Spleen (tissue), 11 donors: Measurements from ENCODE around the gene NME2. TPM values are rescaled to one million over a fixed set of nuclear protein-coding genes. Genes with fewer than 3 reads are reported as not detected.

Source experiments
- DNase-seq: peaks from one replicate; pipeline ENCODE4 v3.0.0-alpha.2; 2020
- H3K27ac ChIP-seq, 8 donors: fragments of 200-600 bp; sonication (generic) in 7 of 8; 1 replicate in 4 of 8; 2 replicates in 4 of 8; pipeline versions ENCODE4 v1.5.0 to v1.8.0; 2016 to 2021; ENCODE audit warnings: inconsistent platforms in 4 of 8, mild to moderate bottlenecking in 4 of 8, moderate library complexity in 1 of 8
- H3K27me3 ChIP-seq, 7 donors: fragments of 200-600 bp; sonication (generic) in 6 of 7; replicated peaks in 1 of 7; 1 replicate in 4 of 7; 2 replicates in 3 of 7; pipeline versions ENCODE4 v1.5.0 to v1.8.0; 2016 to 2021; ENCODE audit warnings: inconsistent platforms in 3 of 7, mild to moderate bottlenecking in 1 of 7
- H3K36me3 ChIP-seq, 6 donors: fragments of 200-600 bp; sonication (generic) in 5 of 6; 1 replicate in 4 of 6; 2 replicates in 2 of 6; pipeline versions ENCODE4 v1.5.0 to v1.8.0; 2016 to 2021; ENCODE audit warnings: inconsistent platforms in 2 of 6
- H3K4me1 ChIP-seq, 6 donors: fragments of 200-600 bp; sonication (generic) in 5 of 6; 1 replicate in 3 of 6; 2 replicates in 3 of 6; pipeline versions ENCODE4 v1.5.0 to v1.8.0; 2016 to 2021; ENCODE audit warnings: inconsistent platforms in 3 of 6
- H3K4me3 ChIP-seq, 8 donors: fragments of 200-600 bp; sonication (generic) in 7 of 8; 1 replicate in 4 of 8; 2 replicates in 4 of 8; pipeline versions ENCODE4 v1.5.0 to v1.8.0; 2016 to 2021; ENCODE audit warnings: inconsistent platforms in 4 of 8, mild to moderate bottlenecking in 4 of 8, moderate library complexity in 2 of 8
- H3K9me3 ChIP-seq, 8 donors: fragments of 200-600 bp; sonication (generic) in 7 of 8; 1 replicate in 4 of 8; 2 replicates in 4 of 8; pipeline versions ENCODE4 v1.5.0 to v1.8.0; 2016 to 2021; ENCODE audit warnings: inconsistent platforms in 4 of 8
- POLR2A ChIP-seq, 3 donors: fragments of 450-650 bp; IDR thresholded peaks; one replicate each; pipeline ENCODE4 v1.5.1; 2017; ENCODE audit warnings: antibody characterized with exemption in 3 of 3, mild to moderate bottlenecking in 1 of 3
- POLR2AphosphoS5 ChIP-seq, 3 donors: sonication (generic); formaldehyde crosslinking; IDR thresholded peaks; one replicate each; pipeline ENCODE4 v1.5.1; 2017; ENCODE audit warnings: antibody characterized with exemption in 3 of 3
- WGBS, 5 donors: extraction: QIAGEN DNeasy Blood & Tissue Kit in 3 of 5; methylation state at CpG; one replicate each; pipeline versions ENCODE4 v1.1.5 to v1.1.7; 2013 to 2018; 5-methylcytosine and 5-hydroxymethylcytosine counted together
- intact Hi-C: fragments of 100-400 bp; cut with DNase I; formaldehyde crosslinking; loops from one replicate; pipeline ENCODE4 v1.15.0; 2023; ENCODE audit warnings: low total_unique reads
- polyA plus RNA-seq, 3 donors: library from polyadenylated mRNA; stranded (reverse); fragments of 200-250 nt; gene quantifications; one replicate each; pipeline ENCODE4 v1.2.1, GENCODE V29; 2013
- total RNA-seq, 7 donors: library from RNA; depleted of rRNA in 3 of 7; stranded (reverse); fragments of >200 nt in 3 of 7; fragmentation: NEBNext Ultra II Directional in 4 of 7; extraction: Animal tissue kit (Norgen Biotek cat#: 25700) in 4 of 7; gene quantifications; one replicate each; pipeline versions ENCODE4 v1.1.0 to v1.2.1, GENCODE V29; 2016 to 2021
- TF ChIP-seq, protein P1 (sequence below), 11 experiments: fragments of 200-600 bp in 7 of 11; fragments of 450-650 bp in 4 of 11; sonication (generic) in 4 of 11; IDR thresholded peaks in 8 of 11; conservative IDR thresholded peaks in 3 of 11; 1 replicate in 7 of 11; 2 replicates in 4 of 11; pipeline versions ENCODE4 v1.4.0 to v1.8.0; 2016 to 2021; ENCODE audit warnings: antibody characterized with exemption in 11 of 11, inconsistent platforms in 4 of 11, mild to moderate bottlenecking in 1 of 11
- donor health status: healthy with polysubstance abuse.
- donor health status: DM: no; HTN: no; CAD: no; lungs with moderate emphysema.
- donor health status: DM: no; HTN: no; CAD: no.
- donor health status: Bipolar disorder and iron deficiency.
- donor health status: healthy.
- donor health status: DM: no; HTN: no; CAD: no.
- donor health status: DM: yes; HTN: yes; CAD: no.

The NME2 gene
- total and polyA plus RNA-seq, 10 donors = 209 to 746 (median 280) TPM

DNA sequence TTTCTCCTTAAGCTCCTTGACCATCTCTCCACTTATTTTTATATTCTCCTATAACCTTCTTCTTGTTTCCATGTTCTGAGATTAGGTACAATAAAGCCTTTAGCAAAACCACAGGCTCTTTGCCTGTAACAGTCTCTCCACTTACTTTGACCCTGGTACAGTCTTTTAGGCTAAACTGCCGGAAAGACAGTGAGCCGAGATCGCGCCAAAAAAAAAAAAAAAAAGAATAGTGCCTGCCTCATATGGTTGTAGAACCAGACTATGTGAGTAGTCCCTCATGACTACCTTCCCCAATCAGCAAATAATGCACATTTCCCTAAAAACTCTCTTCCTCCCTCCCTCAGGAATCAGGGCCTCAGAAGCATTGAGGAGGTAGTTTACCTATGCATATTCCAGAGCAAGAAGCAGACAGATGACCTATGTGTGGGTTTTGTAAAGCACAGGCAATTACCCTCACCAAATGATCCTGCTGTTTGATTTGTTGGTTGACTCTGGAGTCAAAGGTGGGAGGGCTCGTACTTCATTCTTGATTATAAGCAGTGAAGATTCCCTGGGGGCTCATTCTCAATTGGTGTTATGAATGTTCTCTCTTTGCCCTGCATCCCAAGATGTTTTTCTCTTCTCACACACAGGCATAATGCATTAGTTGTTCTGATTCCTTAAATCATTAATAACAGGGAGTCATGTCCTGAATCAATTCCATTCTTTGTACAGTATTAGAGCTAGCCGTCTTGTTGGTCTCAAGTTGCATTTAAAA is 21.8 kb upstream of the NME2 start:
- DNase-seq = no peak
- intact Hi-C loops = no loop called here
- Histone ChIP-seq H3K4me3 (no peak overlapping the region), H3K27ac (no peak overlapping the region), H3K27me3 (no peaks in the 10 kb centered on the region), H3K36me3 (no peaks in the 10 kb centered on the region), H3K9me3 (no peaks in the 10 kb centered on the region), H3K4me1 (no peaks in the 10 kb centered on the region)
- WGBS, 5 donors = 73 to 89% (median 84%) methylated on average over 6 of the region's 6 CpGs
- TF ChIP-seq POLR2A (IDR thresholded peaks at IDR 0.05) (no peak), POLR2AphosphoS5 (IDR thresholded peaks at IDR 0.05) (no peak)
- TF ChIP-seq, protein P1, sequence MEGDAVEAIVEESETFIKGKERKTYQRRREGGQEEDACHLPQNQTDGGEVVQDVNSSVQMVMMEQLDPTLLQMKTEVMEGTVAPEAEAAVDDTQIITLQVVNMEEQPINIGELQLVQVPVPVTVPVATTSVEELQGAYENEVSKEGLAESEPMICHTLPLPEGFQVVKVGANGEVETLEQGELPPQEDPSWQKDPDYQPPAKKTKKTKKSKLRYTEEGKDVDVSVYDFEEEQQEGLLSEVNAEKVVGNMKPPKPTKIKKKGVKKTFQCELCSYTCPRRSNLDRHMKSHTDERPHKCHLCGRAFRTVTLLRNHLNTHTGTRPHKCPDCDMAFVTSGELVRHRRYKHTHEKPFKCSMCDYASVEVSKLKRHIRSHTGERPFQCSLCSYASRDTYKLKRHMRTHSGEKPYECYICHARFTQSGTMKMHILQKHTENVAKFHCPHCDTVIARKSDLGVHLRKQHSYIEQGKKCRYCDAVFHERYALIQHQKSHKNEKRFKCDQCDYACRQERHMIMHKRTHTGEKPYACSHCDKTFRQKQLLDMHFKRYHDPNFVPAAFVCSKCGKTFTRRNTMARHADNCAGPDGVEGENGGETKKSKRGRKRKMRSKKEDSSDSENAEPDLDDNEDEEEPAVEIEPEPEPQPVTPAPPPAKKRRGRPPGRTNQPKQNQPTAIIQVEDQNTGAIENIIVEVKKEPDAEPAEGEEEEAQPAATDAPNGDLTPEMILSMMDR (IDR thresholded peaks at IDR 0.05 in 8 of 11, conservative IDR thresholded peaks at IDR 0.05 in 3 of 11) = no peak

DNA sequence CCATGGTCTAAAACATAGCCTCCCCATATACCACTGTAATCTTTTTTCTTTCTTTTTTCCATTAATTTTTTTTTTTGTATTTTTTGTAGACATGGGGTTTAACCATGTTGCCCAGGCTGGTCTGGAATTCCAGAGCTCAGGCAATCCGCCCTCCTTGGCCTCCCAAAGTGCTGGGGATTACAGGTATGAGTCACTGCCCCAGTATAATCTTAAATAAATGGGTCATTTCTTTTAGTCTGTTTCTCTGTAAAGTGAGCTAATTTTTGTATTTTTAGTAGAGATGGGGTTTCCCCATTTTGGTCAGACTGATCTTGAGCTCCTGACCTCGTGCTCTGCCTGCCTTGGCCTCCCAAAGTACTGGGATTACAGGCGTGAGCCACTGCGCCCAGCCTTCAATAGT is 18.6 kb upstream of the NME2 start:
- Histone ChIP-seq H3K36me3 (no peaks in the 10 kb centered on the region), H3K4me3 (no peak overlapping the region), H3K4me1 (peaks cover 0 to 5% (median 4%) of the 10 kb centered on the region in 6 donors), H3K9me3 (no peaks in the 10 kb centered on the region), H3K27me3 (no peaks in the 10 kb centered on the region), H3K27ac (no peak overlapping the region)
- DNase-seq = no peak
- intact Hi-C loops = no loop called here
- 60 to 75% (median 72%) methylated on average over 4 of the region's 4 CpGs for WGBS, 5 donors
- no peak for TF ChIP-seq POLR2A (IDR thresholded peaks at IDR 0.05)
- TF ChIP-seq, protein P1 (IDR thresholded peaks at IDR 0.05 in 8 of 11, conservative IDR thresholded peaks at IDR 0.05 in 3 of 11) = no peak
- TF ChIP-seq POLR2AphosphoS5 (IDR thresholded peaks at IDR 0.05) = no peak

DNA sequence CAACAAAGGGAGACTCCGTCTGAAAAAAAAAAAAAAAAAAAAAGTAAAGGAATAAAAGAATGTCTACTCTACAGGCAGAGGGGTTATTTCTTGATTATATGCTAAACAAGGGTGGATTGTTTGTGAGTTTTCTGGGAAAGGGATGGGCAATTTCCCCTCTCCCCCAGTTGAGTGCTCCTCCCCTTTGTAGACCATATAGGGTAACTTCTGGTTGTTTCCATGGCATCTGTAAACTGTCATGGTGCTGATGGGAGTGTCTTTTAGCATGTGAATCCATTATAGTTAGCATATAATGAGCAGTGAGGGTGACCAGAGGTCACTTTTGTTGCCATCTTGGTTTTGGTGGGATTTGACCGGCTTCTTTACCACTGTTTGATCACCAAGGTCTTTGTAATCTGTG is 17.0 kb upstream of the NME2 start:
- Histone ChIP-seq H3K4me1 (peaks cover 2 to 16% (median 14%) of the 10 kb centered on the region in 6 donors), H3K36me3 (no peaks in the 10 kb centered on the region), H3K9me3 (no peaks in the 10 kb centered on the region), H3K4me3 (no peak overlapping the region), H3K27ac (no peak overlapping the region), H3K27me3 (no peaks in the 10 kb centered on the region)
- intact Hi-C loops = no loop called here
- TF ChIP-seq POLR2AphosphoS5 (IDR thresholded peaks at IDR 0.05) (no peak), POLR2A (IDR thresholded peaks at IDR 0.05) (no peak)
- TF ChIP-seq, protein P1 (IDR thresholded peaks at IDR 0.05 in 8 of 11, conservative IDR thresholded peaks at IDR 0.05 in 3 of 11) = no peak
- WGBS, 5 donors = 92 to 100% (median 98%) methylated on average over 2 of the region's 2 CpGs
- DNase-seq = no peak

DNA sequence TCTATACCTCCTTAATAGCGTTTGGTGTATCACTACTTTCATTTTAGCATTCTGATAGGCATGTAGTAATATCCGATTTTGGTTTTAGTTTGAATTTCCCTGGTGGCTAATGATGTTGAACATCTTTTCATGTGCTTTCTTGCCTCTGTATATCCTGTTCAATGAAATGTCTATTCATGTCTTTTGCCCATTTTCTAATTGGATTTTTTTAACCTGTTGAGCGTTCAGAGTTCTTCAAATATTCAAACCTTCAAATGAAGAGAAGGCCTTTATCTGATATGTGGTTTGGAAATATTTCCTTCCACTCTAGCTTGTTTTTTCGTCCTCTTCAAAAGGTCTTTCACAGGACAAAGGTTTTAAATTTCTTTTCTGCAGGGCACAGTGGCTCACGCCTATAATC is 15.3 kb upstream of the NME2 start:
- H3K9me3 ChIP-seq = no peaks in the 10 kb centered on the region
- H3K4me3 ChIP-seq = no peak overlapping the region
- WGBS, 5 donors = 84 to 89% (median 87%) methylated on average over 5 of the region's 5 CpGs
- no peak for DNase-seq
- peaks cover 6 to 32% (median 26%) of the 10 kb centered on the region in 6 donors for H3K4me1 ChIP-seq
- no peak for TF ChIP-seq POLR2AphosphoS5 (IDR thresholded peaks at IDR 0.05)
- no peak for TF ChIP-seq POLR2A (IDR thresholded peaks at IDR 0.05)
- TF ChIP-seq, protein P1 (IDR thresholded peaks at IDR 0.05 in 8 of 11, conservative IDR thresholded peaks at IDR 0.05 in 3 of 11) = no peak
- H3K27ac ChIP-seq = no peak overlapping the region
- H3K36me3 ChIP-seq = peaks cover 0 to 3% (median 0%) of the 10 kb centered on the region in 6 donors
- intact Hi-C loops = loop anchor here (5.0 kb wide), 1 partner anchor 149 kb away; no protein-coding TSS in a partner anchor
- H3K27me3 ChIP-seq = no peaks in the 10 kb centered on the region
